B cell (primary cell): ENCODE data around the gene PRRT1. TPM values are rescaled to one million over a fixed set of nuclear protein-coding genes. Genes with fewer than 3 reads are reported as not detected.

ENCODE experiments used
- ATAC-seq: fragments of 200-7000 bp; cut with Tn5 transposase; one replicate; pipeline ENCODE4 v1.10.0; 2021; ENCODE audit warnings: low read depth, mild to moderate bottlenecking, moderate number of reproducible peaks, moderate library complexity
- CTCF ChIA-PET: fragments of 350-600 bp; sonication (Branson Sonifier 250); formaldehyde crosslinking; loops from one replicate; lab custom pipeline; 2021; ENCODE audit warnings: antibody characterized with exemption, inconsistent platforms; lab: Charles Lee
- POLR2A ChIA-PET: fragments of 350-600 bp; sonication (Branson Sonifier 250); formaldehyde crosslinking; loops from one replicate; lab custom pipeline; 2021; ENCODE audit warnings: antibody characterized with exemption; lab: Charles Lee
- DNase-seq: peaks from one replicate; pipeline ENCODE4 v3.0.0; 2013
- H2AFZ ChIP-seq: 2 replicates; pipeline ENCODE4 v1.6.1; 2012; ENCODE audit warnings: mild to moderate bottlenecking, low read depth, low read length; ENCODE audit not compliant: insufficient read depth, poor library complexity, severe bottlenecking
- H3K27ac ChIP-seq, 2 donors: 1 replicate in 1 of 2; 2 replicates in 1 of 2; pipeline ENCODE4 v1.5.1; 2012 to 2013; ENCODE audit warnings: low read length in 2 of 2, mild to moderate bottlenecking in 2 of 2, moderate library complexity in 1 of 2
- H3K27me3 ChIP-seq, 4 experiments: fragments of 200-600 bp in 1 of 4; sonication (generic) in 1 of 4; replicated peaks in 1 of 4; 1 replicate in 2 of 4; 2 replicates in 2 of 4; pipeline versions ENCODE4 v1.6.1 to v1.7.0; 2013 to 2016; ENCODE audit warnings: low read length in 3 of 4, mild to moderate bottlenecking in 2 of 4, mixed read lengths in 1 of 4, moderate library complexity in 1 of 4; ENCODE audit not compliant: insufficient read depth in 4 of 4, control insufficient read depth in 3 of 4; ENCODE audit errors: control extremely low read depth in 1 of 4
- H3K36me3 ChIP-seq, 2 experiments: replicated peaks in 1 of 2; 1 replicate in 1 of 2; 2 replicates in 1 of 2; pipeline versions ENCODE4 v1.6.1 to v1.7.1; 2013; ENCODE audit warnings: low read length in 1 of 2; ENCODE audit not compliant: insufficient read depth in 2 of 2, control insufficient read depth in 1 of 2; ENCODE audit errors: control extremely low read depth in 1 of 2, extremely low read depth in 1 of 2
- H3K4me1 ChIP-seq, 2 donors: fragments of 200-600 bp in 1 of 2; sonication (generic) in 1 of 2; 1 replicate in 1 of 2; 2 replicates in 1 of 2; pipeline versions ENCODE4 v1.5.1 to v1.6.1; 2013 to 2017; ENCODE audit warnings: low read length in 2 of 2; ENCODE audit not compliant: control insufficient read depth in 2 of 2, insufficient read depth in 2 of 2
- H3K4me2 ChIP-seq: replicated peaks from 2 replicates; pipeline ENCODE3; 2012; ENCODE audit warnings: mild to moderate bottlenecking, low read depth, low read length; ENCODE audit not compliant: poor library complexity, severe bottlenecking
- H3K4me3 ChIP-seq, 5 experiments: fragments of 200-600 bp in 1 of 5; sonication (generic) in 1 of 5; 1 replicate in 3 of 5; 2 replicates in 2 of 5; pipeline versions ENCODE4 v1.5.1 to v1.7.0; 2011 to 2016; ENCODE audit warnings: low read length in 4 of 5, mild to moderate bottlenecking in 4 of 5, low read depth in 2 of 5, control low read depth in 1 of 5, moderate library complexity in 1 of 5; ENCODE audit not compliant: insufficient read depth in 1 of 5; ENCODE audit errors: control extremely low read depth in 1 of 5, extremely low read depth in 1 of 5
- H3K79me2 ChIP-seq: fragments of 200-600 bp; sonication (generic); one replicate; pipeline ENCODE4 v1.6.0; 2016; ENCODE audit warnings: low read length; ENCODE audit not compliant: control insufficient read depth, insufficient read depth
- H3K9ac ChIP-seq: fragments of 200-600 bp; sonication (generic); 2 replicates; pipeline ENCODE4 v1.6.1; 2017; ENCODE audit warnings: mild to moderate bottlenecking, low read length, moderate library complexity
- H3K9me3 ChIP-seq, 3 donors: one replicate each; pipeline versions ENCODE4 v1.6.1 to v1.7.1; 2013; ENCODE audit warnings: low read length in 2 of 3; ENCODE audit not compliant: control insufficient read depth in 2 of 3, insufficient read depth in 1 of 3; ENCODE audit errors: control extremely low read depth in 1 of 3
- H4K20me1 ChIP-seq: 2 replicates; pipeline ENCODE4 v1.6.0; 2012; ENCODE audit warnings: mild to moderate bottlenecking, low read length; ENCODE audit not compliant: insufficient read depth, control insufficient read depth, poor library complexity, severe bottlenecking
- H3K27ac Mint-ChIP-seq: one replicate; pipeline ENCODE4 v1.8.0; 2021; ENCODE audit warnings: mixed read lengths
- H3K27me3 Mint-ChIP-seq: one replicate; pipeline ENCODE4 v1.8.0; 2021; ENCODE audit warnings: mixed read lengths
- H3K4me1 Mint-ChIP-seq: one replicate; pipeline ENCODE4 v1.8.0; 2021; ENCODE audit warnings: mixed read lengths
- H3K4me3 Mint-ChIP-seq: one replicate; pipeline ENCODE4 v1.8.0; 2021; ENCODE audit warnings: mixed read lengths
- H3K9me3 Mint-ChIP-seq: one replicate; pipeline ENCODE4 v1.8.0; 2022; ENCODE audit warnings: mixed read lengths; ENCODE audit not compliant: insufficient read depth
- CTCF ChIP-seq: fragments of 200-600 bp; IDR thresholded peaks from one replicate; pipeline ENCODE4 v1.8.0; 2022; ENCODE audit warnings: antibody characterized with exemption, mild to moderate bottlenecking
- EZH2 ChIP-seq: IDR thresholded peaks from 2 replicates; pipeline ENCODE4 v1.6.1; 2012; ENCODE audit warnings: borderline replicate concordance, low read depth, mild to moderate bottlenecking, moderate library complexity, low read length; ENCODE audit not compliant: insufficient read depth, poor library complexity, severe bottlenecking
- WGBS: methylation state at CpG from one replicate; pipeline ENCODE4 v1.1.5; 2013; ENCODE audit warnings: missing lambda C conversion rate; ENCODE audit not compliant: insufficient coverage; 5-methylcytosine and 5-hydroxymethylcytosine counted together
- intact Hi-C: fragments of 100-400 bp; cut with micrococcal nuclease; formaldehyde crosslinking; loops from one replicate; pipeline ENCODE4 v1.10.0; 2022
- polyA plus RNA-seq: library from polyadenylated mRNA; depleted of rRNA; stranded (reverse); fragments of >200 nt; gene quantifications from 2 replicates; pipeline ENCODE4 v1.2.3, GENCODE V29; 2012
- total RNA-seq, 2 donors: library from RNA; stranded (reverse); fragments of 120-200 nt in 1 of 2; gene quantifications; 1 replicate in 1 of 2; 2 replicates in 1 of 2; pipeline versions ENCODE4 v1.2.3 to v1.2.4, GENCODE V29; 2013 to 2022

The PRRT1 gene
- total and polyA plus RNA-seq, 2 donors (not counting 1 experiment from before 2014, with no cell fraction given): not detected

DNA sequence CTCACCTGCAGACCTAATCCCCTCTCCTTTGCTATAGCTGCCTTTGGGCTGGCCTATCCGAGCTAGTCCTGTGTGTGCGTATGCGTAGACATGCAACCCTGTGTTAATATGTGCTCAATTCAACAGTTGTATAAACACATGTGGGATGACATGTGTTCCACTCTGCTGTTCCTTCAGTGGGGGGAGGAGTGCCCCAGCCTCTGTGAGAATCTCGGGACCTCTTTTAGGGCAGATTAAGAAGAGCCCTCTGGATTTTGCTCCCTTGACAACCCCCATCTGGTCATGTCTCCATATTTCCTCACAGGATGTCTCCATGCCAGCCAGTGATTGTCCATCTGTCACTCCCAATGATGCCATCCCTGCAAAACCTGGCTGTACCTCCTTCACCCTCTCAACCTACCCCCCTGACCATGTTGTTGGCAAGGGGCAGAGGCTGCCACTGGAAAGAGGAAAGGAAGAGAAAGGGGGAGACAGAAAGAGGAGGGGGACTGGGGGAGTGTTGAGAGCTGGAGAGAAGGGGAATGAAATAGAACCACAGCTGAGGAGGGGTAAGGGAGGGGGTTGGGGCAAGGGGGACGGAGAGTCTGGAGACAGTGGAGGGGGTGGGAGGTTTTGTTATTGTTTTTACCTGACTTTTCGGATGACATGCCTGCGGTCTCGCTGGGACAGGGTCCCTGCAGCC is 417 bp downstream of the PRRT1 start:
- Mint-ChIP-seq H3K9me3 (no peaks in the 10 kb centered on the region), H3K4me3 (no peak overlapping the region), H3K27me3 (peaks cover 58% of the 10 kb centered on the region), H3K27ac (no peak overlapping the region), H3K4me1 (peaks cover 57% of the 10 kb centered on the region)
- Histone ChIP-seq H4K20me1 (no peaks in the 10 kb centered on the region), H3K4me3 (no peak overlapping the region), H3K9me3 (peaks cover 0 to 16% (median 3%) of the 10 kb centered on the region in 3 donors), H3K27me3 (peaks cover 0 to 71% (median 30%) of the 10 kb centered on the region in 4 experiments), H3K9ac (no peak overlapping the region), H3K4me2 (no peak overlapping the region), H3K4me1 (peaks cover 37 to 42% of the 10 kb centered on the region in 2 donors), H3K27ac (no peak overlapping the region), H2AFZ (no peak overlapping the region), H3K79me2 (no peaks in the 10 kb centered on the region), H3K36me3 (no peaks in the 10 kb centered on the region)
- TF ChIP-seq EZH2 (no peak), CTCF (no peak)
- intact Hi-C loops: loop anchor here (10.0 kb wide), 1 partner anchor 107 kb away; no protein-coding TSS in a partner anchor
- CTCF ChIA-PET: interaction anchor here (0.6 kb wide), 1 partner anchor 56 kb away, joined by 3 read pairs; no protein-coding TSS in a partner anchor
- ATAC-seq: no peak
- no peak for DNase-seq
- POLR2A ChIA-PET: no interaction called here
- 17% methylated on average over 3 of the region's 8 CpGs for WGBS
